Mesendoderm (in vitro differentiated cells): ENCODE measurements around the gene KASH5.
"Not testable (repeated sequence)": the region's sequence is repeated elsewhere in the genome, so short reads cannot be mapped to it uniquely, and the experiment has no call there.

Source experiments
- DNase-seq: peaks from one replicate; pipeline ENCODE4 v3.0.0; 2013
- H2AK5ac ChIP-seq: 2 replicates; pipeline ENCODE4 v1.6.1; 2013; ENCODE audit warnings: low read length, inconsistent platforms
- H2BK120ac ChIP-seq: 2 replicates; pipeline ENCODE4 v1.6.1; 2013; ENCODE audit warnings: low read depth, mild to moderate bottlenecking, low read length, moderate library complexity, mixed read lengths
- H2BK15ac ChIP-seq: replicated peaks from 2 replicates; pipeline ENCODE4 v1.6.1; 2013; ENCODE audit warnings: low read depth, mild to moderate bottlenecking, moderate library complexity
- H2BK5ac ChIP-seq: 2 replicates; pipeline ENCODE4 v1.6.1; 2013; ENCODE audit warnings: low read length, inconsistent platforms
- H3K18ac ChIP-seq: 2 replicates; pipeline ENCODE4 v1.6.1; 2013; ENCODE audit warnings: mild to moderate bottlenecking, low read length, mixed read lengths
- H3K23ac ChIP-seq: one replicate; pipeline ENCODE4 v1.6.1; 2013; ENCODE audit warnings: low read length
- H3K27ac ChIP-seq: 2 replicates; pipeline ENCODE4 v1.5.1; 2013; ENCODE audit warnings: low read depth, mild to moderate bottlenecking, inconsistent platforms, low read length, moderate library complexity
- H3K27me3 ChIP-seq: 2 replicates; pipeline ENCODE4 v1.6.1; 2013; ENCODE audit warnings: low read length, control low read depth, mild to moderate bottlenecking, inconsistent platforms; ENCODE audit not compliant: insufficient read depth, poor library complexity
- H3K36me3 ChIP-seq: 2 replicates; pipeline ENCODE4 v1.6.1; 2013; ENCODE audit warnings: low read length, inconsistent platforms; ENCODE audit not compliant: control insufficient read depth, insufficient read depth
- H3K4ac ChIP-seq: one replicate; pipeline ENCODE4 v1.6.1; 2013; ENCODE audit warnings: low read depth, mild to moderate bottlenecking, low read length, moderate library complexity
- H3K4me1 ChIP-seq: 2 replicates; pipeline ENCODE4 v1.6.1; 2013; ENCODE audit warnings: low read depth, low read length, inconsistent platforms; ENCODE audit not compliant: control insufficient read depth
- H3K4me2 ChIP-seq: 2 replicates; pipeline ENCODE4 v1.6.1; 2013; ENCODE audit warnings: low read length
- H3K4me3 ChIP-seq: 2 replicates; pipeline ENCODE4 v1.5.1; 2013; ENCODE audit warnings: mild to moderate bottlenecking, low read length
- H3K56ac ChIP-seq: one replicate; pipeline ENCODE4 v1.6.1; 2013; ENCODE audit warnings: low read length
- H3K79me1 ChIP-seq: 2 replicates; pipeline ENCODE4 v1.6.1; 2013; ENCODE audit warnings: low read length, inconsistent platforms
- H3K79me2 ChIP-seq: 2 replicates; pipeline ENCODE4 v1.6.1; 2013; ENCODE audit warnings: mild to moderate bottlenecking, low read length; ENCODE audit not compliant: control insufficient read depth, insufficient read depth
- H3K9ac ChIP-seq: 2 replicates; pipeline ENCODE4 v1.6.1; 2013; ENCODE audit warnings: low read length, inconsistent platforms
- H4K5ac ChIP-seq: one replicate; pipeline ENCODE4 v1.6.1; 2013; ENCODE audit warnings: low read length
- H4K8ac ChIP-seq: one replicate; pipeline ENCODE4 v1.6.1; 2013; ENCODE audit warnings: low read depth, mild to moderate bottlenecking, control low read depth, low read length, moderate library complexity
- WGBS: extraction: QIAGEN DNeasy Blood & Tissue Kit; methylation state at CpG from one replicate; pipeline ENCODE4 v1.1.7; 2013; ENCODE audit warnings: low lambda C conversion rate, missing lambda C conversion rate; ENCODE audit not compliant: insufficient coverage; ENCODE audit errors: extremely low coverage; 5-methylcytosine and 5-hydroxymethylcytosine counted together

The KASH5 gene

GRCh38 chr19:49364083-49364737 is 23.8 kb upstream of the KASH5 start:
- Histone ChIP-seq H3K4me3 (no peak overlapping the region), H2BK5ac (no peak overlapping the region), H3K79me1 (peaks cover 11% of the 10 kb centered on the region), H3K27me3 (no peaks in the 10 kb centered on the region), H3K4ac (no peak overlapping the region), H4K8ac (no peak overlapping the region), H2BK120ac (no peak overlapping the region), H3K4me2 (peak overlapping the region; percentile 11), H3K23ac (no peak overlapping the region), H3K36me3 (peaks cover 1% of the 10 kb centered on the region), H3K79me2 (peaks cover 25% of the 10 kb centered on the region), H3K18ac (no peak overlapping the region), H3K27ac (peak overlapping the region; percentile 41), H4K5ac (no peak overlapping the region), H3K9ac (peak overlapping the region; percentile 43), H3K4me1 (no peaks in the 10 kb centered on the region), H3K56ac (peak overlapping the region; percentile 62), H2AK5ac (no peak overlapping the region), H2BK15ac (no peak overlapping the region)
- no CpG with 5 or more reads among the region's 27 CpGs for whole genome bisulfite sequencing
- no peak for DNase-seq

- Histone ChIP-seq H2BK5ac (no peak overlapping the region), H3K4me1 (no peaks in the 10 kb centered on the region), H3K18ac (no peak overlapping the region), H2BK15ac (no peak overlapping the region), H3K36me3 (no peaks in the 10 kb centered on the region), H3K56ac (no peak overlapping the region), H3K23ac (no peak overlapping the region), H3K27ac (no peak overlapping the region), H3K4me2 (no peak overlapping the region), H3K4ac (no peak overlapping the region), H3K79me1 (peaks cover 2% of the 10 kb centered on the region), H4K5ac (no peak overlapping the region), H2AK5ac (no peak overlapping the region), H3K27me3 (no peaks in the 10 kb centered on the region), H3K4me3 (no peak overlapping the region), H3K79me2 (peaks cover 8% of the 10 kb centered on the region), H2BK120ac (no peak overlapping the region), H4K8ac (no peak overlapping the region), H3K9ac (no peak overlapping the region)
- no peak for DNase-seq
These were observed 21.9 kb upstream of the KASH5 start for GRCh38 chr19:49366110-49366509.

DNA sequence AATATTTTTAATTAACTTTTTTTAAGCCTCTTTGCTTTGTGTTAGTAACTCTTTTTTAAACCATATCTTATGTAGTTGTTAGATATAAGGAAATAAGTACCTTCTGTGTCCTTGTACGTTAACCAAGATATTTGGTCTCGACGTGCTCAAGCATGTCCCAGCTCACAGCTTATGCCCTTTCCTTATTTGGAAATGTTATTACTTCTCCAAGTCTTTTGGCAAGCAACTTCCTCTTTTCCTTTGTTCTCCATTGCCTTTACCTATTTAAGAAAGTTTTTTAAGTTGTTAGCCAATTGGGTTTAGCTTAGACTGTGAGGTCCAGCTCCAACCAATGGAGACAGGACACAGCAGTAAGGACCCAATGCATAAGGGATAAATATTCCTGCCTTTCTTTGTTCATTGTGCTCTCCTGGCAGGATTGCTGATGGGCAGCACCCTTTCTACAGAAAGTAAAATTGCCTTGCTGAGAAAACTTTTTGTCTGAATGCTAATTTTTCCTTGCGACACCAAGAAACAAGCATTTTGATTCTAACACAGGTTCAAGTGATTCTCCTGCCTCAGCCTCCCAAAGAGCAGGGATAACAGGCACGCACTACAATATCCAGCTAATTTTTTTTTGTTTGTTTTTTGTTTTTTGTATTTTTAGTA is 19.2 kb upstream of the KASH5 start:
- Histone ChIP-seq H3K4me3 (no peak overlapping the region), H4K5ac (no peak overlapping the region), H4K8ac (no peak overlapping the region), H3K9ac (no peak overlapping the region), H2AK5ac (no peak overlapping the region), H2BK15ac (no peak overlapping the region), H3K56ac (no peak overlapping the region), H3K18ac (no peak overlapping the region), H3K23ac (no peak overlapping the region), H3K4me1 (no peaks in the 10 kb centered on the region), H3K4ac (no peak overlapping the region), H3K79me1 (no peaks in the 10 kb centered on the region), H3K79me2 (no peaks in the 10 kb centered on the region), H3K27me3 (no peaks in the 10 kb centered on the region), H3K36me3 (no peaks in the 10 kb centered on the region), H3K4me2 (no peak overlapping the region), H2BK120ac (no peak overlapping the region), H2BK5ac (no peak overlapping the region), H3K27ac (no peak overlapping the region)
- no CpG with 5 or more reads among the region's 5 CpGs for WGBS
- no peak for DNase-seq

GRCh38 chr19:49371184-49371583 is 16.9 kb upstream of the KASH5 start:
- no peak overlapping the region for H2BK5ac ChIP-seq
- H3K4me1 ChIP-seq = no peaks in the 10 kb centered on the region
- no peak overlapping the region for H2AK5ac ChIP-seq
- WGBS = no CpG with 5 or more reads among the region's 3 CpGs
- H3K36me3 ChIP-seq = no peaks in the 10 kb centered on the region
- H3K27ac ChIP-seq = no peak overlapping the region
- H4K8ac ChIP-seq = no peak overlapping the region
- H3K56ac ChIP-seq = no peak overlapping the region
- H3K79me1 ChIP-seq = no peaks in the 10 kb centered on the region
- DNase-seq = no peak
- H4K5ac ChIP-seq = no peak overlapping the region
- H3K9ac ChIP-seq = no peak overlapping the region
- H3K23ac ChIP-seq = no peak overlapping the region
- no peak overlapping the region for H3K4me2 ChIP-seq
- no peak overlapping the region for H3K4ac ChIP-seq
- no peak overlapping the region for H2BK15ac ChIP-seq
- H3K4me3 ChIP-seq = no peak overlapping the region
- no peaks in the 10 kb centered on the region for H3K79me2 ChIP-seq
- no peak overlapping the region for H2BK120ac ChIP-seq
- no peaks in the 10 kb centered on the region for H3K27me3 ChIP-seq
- no peak overlapping the region for H3K18ac ChIP-seq

GRCh38 chr19:49373174-49373573 is 14.9 kb upstream of the KASH5 start:
- H3K9ac ChIP-seq, H4K8ac ChIP-seq, H2AK5ac ChIP-seq, H3K18ac ChIP-seq, H3K79me1 ChIP-seq, H2BK15ac ChIP-seq, H3K23ac ChIP-seq, H3K36me3 ChIP-seq, H3K4me1 ChIP-seq, H3K4me2 ChIP-seq, H3K4ac ChIP-seq, H3K79me2 ChIP-seq, H2BK120ac ChIP-seq, H3K4me3 ChIP-seq, H3K27ac ChIP-seq, H3K27me3 ChIP-seq, H3K56ac ChIP-seq, DNase-seq, H2BK5ac ChIP-seq, H4K5ac ChIP-seq: not testable (repeated sequence)
- no CpG with 5 or more reads among the region's 3 CpGs for WGBS
